ENCODE results near the gene CERT1.

GRCh38 chr5:75433814-75434506 lies 77.5 kb downstream of the CERT1 start:
- TF ChIP-seq, protein P1, sequence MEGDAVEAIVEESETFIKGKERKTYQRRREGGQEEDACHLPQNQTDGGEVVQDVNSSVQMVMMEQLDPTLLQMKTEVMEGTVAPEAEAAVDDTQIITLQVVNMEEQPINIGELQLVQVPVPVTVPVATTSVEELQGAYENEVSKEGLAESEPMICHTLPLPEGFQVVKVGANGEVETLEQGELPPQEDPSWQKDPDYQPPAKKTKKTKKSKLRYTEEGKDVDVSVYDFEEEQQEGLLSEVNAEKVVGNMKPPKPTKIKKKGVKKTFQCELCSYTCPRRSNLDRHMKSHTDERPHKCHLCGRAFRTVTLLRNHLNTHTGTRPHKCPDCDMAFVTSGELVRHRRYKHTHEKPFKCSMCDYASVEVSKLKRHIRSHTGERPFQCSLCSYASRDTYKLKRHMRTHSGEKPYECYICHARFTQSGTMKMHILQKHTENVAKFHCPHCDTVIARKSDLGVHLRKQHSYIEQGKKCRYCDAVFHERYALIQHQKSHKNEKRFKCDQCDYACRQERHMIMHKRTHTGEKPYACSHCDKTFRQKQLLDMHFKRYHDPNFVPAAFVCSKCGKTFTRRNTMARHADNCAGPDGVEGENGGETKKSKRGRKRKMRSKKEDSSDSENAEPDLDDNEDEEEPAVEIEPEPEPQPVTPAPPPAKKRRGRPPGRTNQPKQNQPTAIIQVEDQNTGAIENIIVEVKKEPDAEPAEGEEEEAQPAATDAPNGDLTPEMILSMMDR (conservative IDR thresholded peaks at IDR 0.05; ENCODE audit: low read length) = no peak
- TF ChIP-seq EZH2phosphoT487 (IDR thresholded peaks at IDR 0.05; ENCODE audit: borderline replicate concordance) = no peak
